Fibroblast of skin of left quadriceps (primary cell): ENCODE measurements around the gene CEP295NL.
A peak's percentile ranks its signal among the peaks of the same experiment; 100 is the strongest.
"Not testable (repeated sequence)": the region's sequence is repeated elsewhere in the genome, so short reads cannot be mapped to it uniquely, and the experiment has no call there.

Experiments used
- DNase-seq, 2 experiments: peaks; one replicate each; pipeline ENCODE4 v3.0.0-alpha.2; 2013; ENCODE audit warnings: low read depth in 2 of 2

The CEP295NL gene

DNA sequence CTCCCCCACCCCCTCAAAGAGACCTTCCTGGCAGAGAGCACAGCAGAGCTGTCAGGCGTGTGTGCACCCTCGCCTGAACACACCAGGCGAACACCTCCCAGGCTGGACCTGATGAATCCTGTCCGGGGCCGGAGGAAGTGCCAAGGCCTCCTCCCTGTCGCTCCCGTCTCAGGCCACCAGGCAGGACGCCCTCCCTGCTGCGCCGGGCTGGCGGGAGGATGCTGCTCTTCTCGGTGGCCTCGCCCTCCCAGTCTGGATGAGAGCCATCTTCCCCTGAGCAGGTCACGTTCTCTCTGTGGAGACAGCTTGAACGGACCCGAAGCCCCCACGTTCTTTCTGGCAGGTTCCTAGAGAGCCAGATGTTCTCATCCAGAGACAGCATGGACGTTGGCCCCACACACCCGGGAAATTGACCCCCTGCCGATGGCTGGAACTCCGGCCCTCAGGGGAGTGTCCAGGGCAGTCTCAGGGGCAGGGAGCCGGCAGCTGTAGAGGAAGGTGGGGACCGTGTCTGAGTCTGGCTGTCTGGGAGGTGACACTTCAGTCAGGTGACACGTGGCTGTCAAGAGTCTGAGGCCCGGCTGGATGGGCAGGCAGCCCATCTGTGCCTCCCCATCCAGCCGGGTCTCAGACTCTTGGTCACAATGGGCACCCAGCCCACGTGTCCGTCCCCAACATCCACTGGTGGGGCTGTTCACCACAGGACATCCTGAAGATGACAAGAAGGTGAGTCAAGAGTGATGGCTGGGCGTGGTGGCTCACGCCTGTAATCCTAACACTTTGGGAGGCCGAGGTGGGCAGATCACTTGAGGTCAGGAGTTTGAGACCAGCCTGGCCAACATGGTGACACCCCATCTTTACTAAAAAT is 27.1 kb upstream of the CEP295NL start:
- no peak for DNase-seq

DNA sequence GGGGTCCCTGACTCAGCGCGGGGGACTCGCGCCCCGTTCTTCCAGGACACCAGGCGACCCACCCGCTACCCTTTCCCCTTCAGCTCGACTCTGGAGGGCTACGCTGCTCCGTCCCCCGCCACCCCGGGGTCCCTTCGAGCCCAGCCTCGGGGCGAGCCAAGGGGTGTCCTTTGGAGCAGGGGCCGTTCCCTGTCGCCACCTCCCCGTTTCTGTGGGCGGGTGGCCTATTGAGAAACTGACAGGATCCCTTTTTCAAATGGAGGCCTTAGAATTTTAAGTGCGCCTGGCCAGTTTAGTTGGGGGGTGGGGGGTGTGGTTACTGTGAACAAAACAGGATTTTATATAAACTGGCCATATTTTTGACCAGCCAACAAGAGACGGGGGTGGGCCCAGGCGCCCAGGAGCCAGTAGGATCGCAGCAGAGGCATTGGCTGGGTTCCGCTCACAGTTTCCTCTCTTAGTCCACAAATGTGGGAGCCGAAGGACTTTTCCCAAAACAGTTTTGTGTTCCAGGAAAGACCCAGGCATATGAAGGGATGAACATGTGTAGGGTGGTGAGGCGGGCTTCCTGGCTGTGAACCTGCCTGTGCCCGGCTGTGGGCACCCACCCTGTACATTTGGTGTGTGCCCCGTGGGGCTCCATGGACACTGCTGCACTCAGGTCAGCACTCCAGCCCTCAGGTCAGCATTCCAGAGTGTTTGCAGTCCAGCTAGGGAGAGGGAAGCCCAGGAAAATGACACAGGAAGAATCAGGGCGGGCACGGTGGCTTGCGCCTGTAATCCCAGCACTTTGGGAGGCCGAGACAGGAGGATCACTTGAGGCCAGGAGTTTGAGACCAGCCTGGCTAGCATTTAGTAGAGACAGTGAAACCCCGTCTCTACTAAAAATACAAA is 22.9 kb upstream of the CEP295NL start:
- DNase-seq = peak in 1 of 2 experiments; percentile 32

DNA sequence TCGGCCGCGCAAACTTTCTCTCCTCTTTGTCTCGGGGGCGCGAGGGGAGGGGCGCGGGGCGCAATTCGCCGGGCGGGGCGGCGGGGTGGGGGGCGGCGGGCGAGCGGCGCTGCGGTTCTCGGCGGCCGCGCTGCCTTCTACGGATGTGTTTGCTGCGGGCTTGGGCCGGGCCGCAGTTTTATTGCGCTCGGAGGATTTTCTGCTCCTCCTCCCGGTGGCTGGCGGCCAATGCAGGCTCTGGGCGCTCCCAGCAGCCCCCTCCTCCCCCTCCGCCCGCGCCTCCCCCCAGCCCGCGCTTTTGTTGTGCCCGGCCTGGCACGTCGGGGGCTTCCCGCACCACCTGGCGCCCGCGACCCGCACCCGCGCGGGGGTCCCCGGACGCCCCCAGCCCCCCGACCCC is 22.2 kb upstream of the CEP295NL start, which contains the start of gene TIMP2:
Gene TIMP2, minus strand, starts transcription at position 154 of the 400 bp plus-strand sequence. CDS start 299 bp downstream, outside the sequence.
- DNase-seq = peak; percentile 76 to 77

DNA sequence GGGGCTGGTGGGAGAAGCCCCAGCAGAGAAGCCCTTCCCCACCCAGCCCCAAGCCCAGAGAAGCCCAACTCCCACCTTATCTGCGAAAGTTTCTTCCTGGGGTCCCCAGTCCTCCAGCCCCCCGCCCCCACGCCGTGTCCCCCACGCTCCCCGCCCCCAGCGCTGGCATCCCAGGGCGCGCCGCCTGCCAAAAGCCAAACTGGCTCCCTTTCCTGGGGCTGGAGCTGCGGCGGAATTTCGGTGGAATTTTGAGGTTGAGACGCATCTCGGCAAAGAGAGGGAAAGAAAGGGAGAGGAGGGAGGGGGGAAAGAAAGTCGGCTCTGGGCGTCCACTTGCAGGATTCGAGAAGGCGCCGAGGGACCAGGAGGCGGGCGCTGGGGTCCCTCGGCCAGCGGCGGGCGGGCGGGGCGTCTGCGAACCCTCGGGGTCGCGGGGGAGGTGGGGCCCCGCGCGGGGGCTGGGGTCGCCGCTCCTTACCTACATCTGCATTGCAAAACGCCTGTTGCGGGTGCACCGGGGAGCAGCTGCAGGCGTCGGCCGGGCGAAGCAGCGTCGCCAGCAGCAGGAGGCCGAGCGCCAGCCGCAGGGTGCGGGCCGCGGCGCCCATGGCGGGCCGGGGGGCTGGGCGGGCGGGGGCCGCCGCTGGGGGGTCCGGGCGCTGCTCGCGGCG is 21.6 kb upstream of the CEP295NL start:
- no peak for DNase-seq

DNA sequence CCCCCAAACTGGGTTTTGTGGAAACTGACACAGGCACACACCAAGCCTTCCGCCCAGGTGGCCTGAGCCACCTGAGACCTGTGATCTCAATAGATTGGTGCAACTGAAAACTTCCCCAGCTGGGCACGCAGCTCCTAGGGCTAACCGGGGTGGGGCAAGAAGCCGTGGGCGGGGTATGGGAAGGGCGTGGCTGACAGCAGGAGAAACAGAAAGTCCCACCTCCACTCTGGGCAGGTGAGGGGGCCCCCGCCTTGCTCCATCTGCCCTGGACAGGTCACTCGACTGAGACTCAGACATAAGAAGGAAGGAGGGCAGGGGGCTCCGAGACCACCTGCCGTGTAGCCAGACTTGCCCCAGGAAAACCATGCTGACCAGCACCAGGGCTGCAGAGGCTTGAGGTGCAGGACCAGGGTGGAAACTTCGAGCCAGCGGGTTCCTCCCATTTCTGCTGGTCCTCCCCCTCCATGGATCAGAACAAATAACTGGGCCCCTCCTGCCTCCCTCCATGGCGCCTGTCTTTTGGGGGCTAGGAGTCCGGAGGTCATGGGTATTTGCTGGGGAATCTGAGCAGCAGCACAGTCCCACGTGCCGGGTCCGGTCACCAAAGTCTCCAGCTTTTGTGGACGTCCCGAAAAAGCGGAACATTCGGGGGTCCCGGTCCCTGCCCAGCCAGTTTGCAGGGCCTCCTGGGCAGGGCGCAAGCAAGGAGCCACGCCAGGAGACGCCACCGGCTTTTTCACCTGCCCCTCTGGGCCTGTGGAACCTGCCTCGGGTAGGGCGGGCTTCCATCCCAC is 20.9 kb upstream of the CEP295NL start:
- no peak for DNase-seq

DNA sequence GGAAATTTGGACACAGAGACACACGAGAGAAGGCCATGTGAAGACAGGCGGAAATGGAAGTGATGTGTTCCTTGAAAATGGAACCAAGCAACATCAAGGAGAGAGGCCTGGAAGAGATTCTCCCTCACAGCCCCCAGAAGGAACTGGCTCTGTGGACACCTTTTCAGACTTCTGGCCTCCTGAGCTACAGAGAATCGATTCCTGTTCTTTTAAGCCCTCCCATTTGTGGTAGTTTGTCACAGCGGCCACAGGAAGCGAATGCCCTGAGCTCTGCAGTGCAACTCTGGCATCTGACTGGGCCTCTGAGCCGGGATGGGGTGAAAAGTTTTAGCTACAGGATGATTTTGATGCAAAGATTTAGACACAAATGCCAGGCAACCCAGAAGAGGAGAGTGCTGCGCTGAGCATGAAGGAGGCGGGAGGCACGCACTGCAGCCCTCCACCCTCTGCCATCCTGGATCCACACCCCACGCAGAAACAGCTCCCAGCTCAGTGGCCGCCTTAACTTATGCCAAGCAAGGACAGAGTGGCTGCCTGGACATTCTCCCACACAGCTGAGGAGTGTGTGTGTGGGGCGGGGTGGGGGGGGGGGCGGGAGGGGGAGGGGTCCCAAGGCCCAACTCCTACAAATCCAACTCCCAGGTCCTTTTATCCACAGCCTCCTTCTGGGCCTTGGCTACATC is 20.0 kb upstream of the CEP295NL start:
- DNase-seq = no peak

DNA sequence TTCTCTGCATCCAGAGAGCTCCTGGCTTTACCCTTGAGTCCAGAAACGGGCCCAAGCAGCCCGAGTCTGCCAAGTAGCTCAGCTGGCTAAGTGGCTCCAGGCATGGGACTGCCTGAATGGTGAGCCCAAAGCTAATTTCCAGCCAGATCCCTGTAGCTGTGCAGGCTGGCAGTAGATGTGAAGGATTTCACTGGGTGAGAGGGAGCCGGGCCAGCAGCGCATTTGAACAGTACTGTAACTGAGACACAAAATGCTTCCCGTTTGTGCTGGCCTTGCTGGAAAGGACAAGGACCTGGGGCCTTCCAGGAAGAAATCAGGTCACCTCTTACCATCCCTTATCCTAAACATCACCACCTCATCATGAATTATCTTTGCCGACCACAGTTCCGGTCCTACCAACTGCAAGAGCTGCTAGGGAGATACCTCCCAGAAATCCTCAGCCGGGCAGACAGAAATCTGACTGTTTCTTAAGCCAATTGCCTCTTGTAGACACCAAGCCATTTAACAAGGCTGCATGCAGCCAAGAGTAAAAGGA is 18.5 kb upstream of the CEP295NL start:
- DNase-seq = no peak

DNA sequence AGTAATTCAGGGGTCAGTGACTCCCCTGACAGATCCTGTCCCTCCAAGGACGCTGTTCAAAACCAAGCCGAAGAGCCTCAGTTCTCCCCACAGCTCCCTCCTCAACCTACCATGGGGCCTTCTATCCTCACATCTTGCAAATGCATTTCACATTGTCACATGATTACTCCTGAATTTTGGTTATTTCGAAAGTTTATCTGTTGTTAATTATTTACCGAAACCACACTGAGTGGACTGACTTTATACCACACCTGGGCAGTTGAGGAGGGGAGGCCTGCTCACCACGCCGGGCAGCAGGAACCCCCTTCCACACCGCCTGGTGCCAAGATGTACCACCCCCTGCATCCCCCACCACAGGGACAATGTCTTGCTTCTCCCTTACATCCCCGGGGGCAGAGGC is 17.5 kb upstream of the CEP295NL start:
- DNase-seq = no peak

DNA sequence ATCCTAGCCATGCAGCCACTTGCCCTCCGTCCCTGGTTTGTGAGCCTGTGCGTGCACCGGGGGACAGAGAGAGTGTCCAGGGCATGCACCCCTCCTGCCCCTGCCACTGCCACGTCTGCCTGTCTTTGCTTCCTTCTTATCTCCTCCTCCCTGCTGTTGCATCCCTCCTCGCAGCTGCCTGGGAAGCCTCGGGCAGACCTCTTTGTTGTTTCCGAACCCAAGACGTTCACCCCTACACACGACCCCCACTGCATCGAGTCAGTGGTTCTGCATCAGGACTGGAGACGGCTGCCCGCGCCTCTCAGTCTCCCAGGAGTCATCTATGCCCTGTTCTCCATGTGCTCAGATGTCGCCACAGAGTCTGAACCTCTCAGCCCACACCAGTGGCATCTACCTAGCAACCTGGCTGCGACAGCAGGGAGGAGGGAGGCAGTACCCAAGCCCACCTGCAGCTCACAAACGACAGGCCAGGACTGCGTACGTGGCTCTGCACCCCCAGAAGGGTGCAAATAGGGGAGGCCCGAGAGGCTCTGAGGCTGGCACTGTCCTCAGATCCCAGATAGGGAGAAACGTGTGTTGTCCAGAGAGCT is 17.0 kb upstream of the CEP295NL start:
- no peak for DNase-seq

DNA sequence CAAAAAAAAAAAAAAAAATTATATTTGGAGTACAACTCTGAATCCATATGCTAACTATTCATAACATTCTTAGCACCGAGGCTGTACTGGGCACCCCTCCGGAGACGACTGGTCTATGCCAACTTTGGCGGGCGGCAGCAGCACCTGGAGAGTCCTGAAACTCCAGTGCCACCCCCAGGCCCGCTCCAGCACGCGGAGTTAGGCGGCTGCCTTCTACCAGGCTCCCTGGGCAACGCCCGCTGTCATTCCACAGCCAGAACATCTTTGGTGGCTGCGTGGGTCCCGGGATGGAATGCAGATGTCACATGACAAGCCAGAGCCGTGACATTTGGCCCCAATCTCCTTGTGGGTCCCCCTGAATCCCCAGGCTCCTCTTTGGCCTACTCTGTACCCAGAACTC is 16.0 kb upstream of the CEP295NL start:
- DNase-seq = no peak

DNA sequence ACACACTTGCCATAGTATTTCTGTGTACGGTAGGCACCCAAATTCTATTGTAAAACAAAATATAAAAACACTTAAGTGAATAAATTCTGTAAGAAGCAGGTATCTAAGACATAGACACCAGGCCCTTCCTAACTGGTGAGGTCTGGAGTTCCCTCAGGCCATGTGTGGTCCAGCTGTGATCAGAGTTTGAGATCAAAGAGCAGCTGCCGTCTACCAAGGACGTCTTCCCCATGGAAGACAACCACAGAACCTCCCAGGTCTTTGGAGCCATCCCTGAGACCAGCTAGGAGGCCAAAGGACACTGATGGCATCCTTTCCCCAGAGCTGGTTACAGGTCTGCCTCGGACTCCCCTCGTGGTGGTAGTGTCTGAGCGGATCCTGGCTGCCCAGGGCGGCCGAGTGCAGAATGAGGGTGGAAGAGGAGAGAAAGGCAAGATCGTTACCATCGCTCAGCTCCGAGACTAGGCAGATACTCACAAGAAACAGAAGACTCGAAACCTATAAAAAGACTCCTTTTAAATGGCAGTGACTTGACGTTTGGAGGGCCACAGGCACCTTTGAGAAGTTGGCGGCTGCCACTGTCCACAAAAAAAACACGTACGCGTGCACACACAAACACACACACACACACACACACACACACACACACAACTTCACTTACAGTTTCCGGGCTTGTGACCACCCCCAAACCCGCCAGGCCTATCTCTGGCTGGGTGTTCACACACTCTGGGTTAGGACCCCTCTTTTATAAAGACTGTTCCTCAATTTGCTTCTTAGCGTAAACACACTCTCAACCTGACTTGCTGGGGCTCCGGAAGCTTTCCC is 14.7 kb upstream of the CEP295NL start:
- DNase-seq = no peak

DNA sequence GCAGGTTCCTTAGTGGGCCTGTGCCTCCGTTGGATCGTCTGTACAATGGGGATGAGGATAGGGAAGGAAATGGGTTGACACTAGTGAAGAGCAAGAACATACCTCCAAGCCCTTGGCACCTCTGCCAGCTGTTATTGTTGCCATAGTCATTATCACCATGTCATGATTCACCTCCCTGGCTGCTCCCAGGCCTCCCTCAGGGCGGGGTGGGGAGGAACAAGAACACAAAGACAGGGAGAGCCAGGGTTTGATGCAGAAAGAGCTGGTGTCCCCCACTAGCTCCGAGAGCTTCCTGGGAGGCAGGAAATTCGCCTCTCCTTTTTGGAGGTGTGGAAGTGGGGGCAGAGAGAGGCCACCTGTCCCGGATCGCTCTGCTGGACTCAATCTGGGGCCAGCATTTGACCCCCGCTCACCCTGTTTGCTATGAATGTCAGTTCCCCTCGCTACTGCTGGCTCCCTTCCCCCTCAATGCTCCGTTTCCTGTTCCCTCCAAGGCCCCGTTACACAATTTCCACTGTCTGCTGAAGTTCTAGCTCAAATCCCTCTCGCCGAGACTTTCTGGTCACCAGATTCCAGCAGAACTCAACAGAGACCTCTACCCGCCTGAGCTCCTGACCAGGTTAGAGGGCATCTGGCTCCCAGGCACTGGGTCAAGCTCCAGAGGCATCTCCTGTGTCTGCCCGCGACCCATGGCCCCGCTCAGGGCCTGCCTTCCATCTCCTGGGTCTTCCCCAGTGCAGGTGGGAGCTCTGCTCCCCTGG is 13.1 kb upstream of the CEP295NL start:
- no peak for DNase-seq

DNA sequence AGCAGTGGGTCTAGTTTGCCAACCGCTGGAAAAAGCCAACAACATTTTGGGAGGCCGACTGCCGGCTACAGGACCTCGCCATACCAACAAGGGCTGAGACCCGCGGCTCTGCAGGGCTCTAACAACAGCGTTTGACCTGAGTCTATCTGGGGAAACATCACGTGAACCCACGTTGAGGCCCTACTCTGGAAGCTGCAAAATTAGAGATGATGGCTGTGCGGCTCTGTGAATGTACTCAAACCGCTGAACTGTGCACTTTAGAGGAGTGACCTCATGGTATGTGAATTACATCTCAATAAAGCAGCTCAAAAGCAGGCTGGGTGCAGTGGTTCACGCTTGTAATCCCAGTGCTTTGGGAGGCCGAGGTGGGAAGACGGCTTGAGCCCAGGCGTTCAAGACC is 10.1 kb upstream of the CEP295NL start:
- DNase-seq = no peak

DNA sequence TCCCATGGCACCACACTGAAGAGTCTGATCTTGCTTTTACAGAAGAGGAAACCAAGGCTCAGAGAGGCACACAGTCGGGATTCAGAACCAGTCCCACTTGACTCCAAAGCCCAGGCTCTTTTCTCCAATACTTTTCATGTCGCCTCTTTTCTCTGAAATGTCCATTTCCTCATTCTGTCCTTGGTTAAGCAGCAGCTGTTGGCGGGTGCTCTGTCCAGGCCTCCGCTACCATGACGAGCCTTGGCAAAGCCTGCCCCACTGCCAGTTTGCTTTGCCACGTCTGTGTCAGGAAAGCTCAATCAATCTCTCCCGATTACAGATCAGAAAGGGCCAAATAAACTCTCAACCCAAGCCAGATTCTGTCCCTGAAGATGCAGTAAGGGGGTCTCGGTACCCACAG is 9.1 kb upstream of the CEP295NL start:
- DNase-seq = no peak

DNA sequence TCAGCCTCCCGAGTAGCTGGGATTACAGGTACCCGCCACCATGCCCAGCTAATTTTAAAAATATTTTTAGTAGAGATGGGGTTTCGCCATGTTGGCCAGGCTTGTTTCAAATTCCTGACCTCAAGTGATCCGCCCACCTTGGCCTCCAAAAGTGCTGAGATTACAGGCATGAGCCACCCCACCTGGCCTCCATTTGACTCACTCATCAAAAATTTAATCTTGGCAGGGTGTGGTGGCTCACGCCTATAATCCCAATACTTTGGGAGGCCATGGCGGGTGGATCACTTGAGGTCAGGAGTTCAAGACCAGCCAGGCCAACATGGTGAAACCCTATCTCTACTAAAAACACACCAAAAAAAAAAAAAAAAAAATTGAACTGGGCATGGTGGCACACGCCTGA is 8.5 kb upstream of the CEP295NL start:
- not testable (repeated sequence) for DNase-seq

DNA sequence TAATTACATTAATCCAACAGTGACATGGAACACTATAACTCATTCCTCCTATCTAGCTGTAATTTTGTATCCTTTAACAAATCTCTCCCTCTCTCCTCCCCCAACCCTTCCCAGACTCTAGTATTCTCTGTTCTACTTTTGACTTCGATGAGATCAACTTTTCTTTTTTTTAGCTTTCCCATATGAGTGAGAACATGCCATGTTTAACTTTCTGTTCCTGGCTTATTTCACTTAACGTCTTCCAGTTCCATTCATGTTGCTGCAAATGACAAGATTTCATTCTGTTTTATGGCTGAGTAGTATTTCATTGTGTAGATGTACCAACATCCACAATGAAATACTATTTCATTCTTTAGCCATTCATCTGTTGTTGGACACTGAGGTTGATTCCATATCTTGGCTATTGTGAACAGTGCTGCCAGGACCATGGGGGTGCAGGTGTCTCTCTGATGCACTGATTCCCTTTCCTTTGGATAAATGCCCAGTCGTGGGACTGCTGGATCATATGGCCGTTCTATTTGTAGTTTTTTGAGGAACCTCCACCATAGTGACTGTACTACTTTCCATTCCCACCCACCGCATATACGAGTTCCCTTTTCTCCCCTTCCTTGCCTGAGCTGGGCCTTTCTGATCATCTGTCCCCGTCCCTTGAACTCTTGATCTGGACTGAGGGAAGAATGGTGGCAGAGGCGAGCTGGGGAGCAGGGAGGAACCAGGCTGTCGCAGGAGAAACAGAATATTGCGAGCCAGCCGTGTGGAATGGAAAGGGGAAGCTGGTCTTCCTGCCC is 7.7 kb upstream of the CEP295NL start:
- no peak for DNase-seq

DNA sequence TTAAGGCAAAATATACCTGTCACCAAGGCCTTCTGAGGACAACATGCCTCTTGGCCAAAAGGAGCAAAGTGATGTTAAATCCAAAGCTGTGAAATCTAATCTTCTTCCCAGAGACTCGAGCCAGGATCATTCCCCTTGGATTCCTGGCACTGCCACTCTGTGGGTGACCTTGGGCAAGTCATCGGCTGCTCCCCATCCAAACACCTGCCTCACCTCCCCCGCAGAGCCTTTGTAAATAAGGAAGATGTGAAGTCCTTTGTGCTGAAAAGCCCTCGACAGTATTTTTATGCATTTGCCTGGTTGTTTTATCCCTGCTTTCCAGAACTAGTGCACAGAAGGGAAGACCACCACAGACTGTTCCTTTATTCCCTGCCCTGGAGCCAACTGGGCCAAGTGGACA is 5.4 kb upstream of the CEP295NL start:
- no peak for DNase-seq

DNA sequence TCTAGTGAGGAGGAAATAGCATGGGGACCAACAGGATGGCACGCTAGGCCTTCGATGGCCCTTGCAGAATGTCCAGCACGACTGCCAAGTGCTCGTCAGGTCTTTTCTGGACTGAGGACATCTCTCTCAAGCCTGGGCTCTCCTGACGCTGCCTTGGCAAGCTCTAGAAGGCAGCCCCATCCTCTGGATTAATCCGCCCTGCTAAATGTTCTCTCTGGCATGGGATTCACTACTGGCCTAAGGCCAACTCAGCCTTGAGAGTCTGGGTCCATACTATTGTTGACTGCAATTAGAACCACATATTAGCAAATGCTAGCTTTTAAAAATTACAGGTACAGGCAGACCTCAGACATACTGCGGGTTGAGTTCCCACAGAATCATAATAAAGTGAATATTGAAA is 2.5 kb upstream of the CEP295NL start:
- no peak for DNase-seq
